Skeletal muscle tissue (tissue), 4 donors: ENCODE measurements around the gene MCCC1. TPM values are rescaled to one million over a fixed set of nuclear protein-coding genes. Genes with fewer than 3 reads are reported as not detected.

Source experiments
- H3K27ac ChIP-seq: one replicate; pipeline ENCODE4 v1.7.0; 2013; ENCODE audit warnings: mild to moderate bottlenecking, low read depth, low read length, inconsistent platforms
- H3K27me3 ChIP-seq, 3 donors: one replicate each; pipeline ENCODE4 v1.7.0; 2013; ENCODE audit warnings: low read length in 3 of 3; ENCODE audit not compliant: control insufficient read depth in 3 of 3, insufficient read depth in 3 of 3
- H3K36me3 ChIP-seq, 3 donors: one replicate each; pipeline ENCODE4 v1.7.0; 2013; ENCODE audit warnings: low read length in 3 of 3; ENCODE audit not compliant: control insufficient read depth in 3 of 3, insufficient read depth in 3 of 3
- H3K4me1 ChIP-seq, 3 donors: one replicate each; pipeline ENCODE4 v1.7.0; 2013; ENCODE audit warnings: low read length in 3 of 3, mild to moderate bottlenecking in 3 of 3; ENCODE audit not compliant: control insufficient read depth in 3 of 3, insufficient read depth in 3 of 3
- H3K4me3 ChIP-seq, 3 donors: one replicate each; pipeline ENCODE4 v1.7.0; 2013; ENCODE audit warnings: low read length in 3 of 3
- H3K9ac ChIP-seq, 3 donors: one replicate each; pipeline ENCODE4 v1.7.0; 2013; ENCODE audit warnings: low read length in 3 of 3, mild to moderate bottlenecking in 3 of 3, moderate library complexity in 2 of 3, low read depth in 1 of 3
- H3K9me3 ChIP-seq, 3 donors: one replicate each; pipeline ENCODE4 v1.7.0; 2013; ENCODE audit warnings: low read length in 3 of 3; ENCODE audit not compliant: control insufficient read depth in 3 of 3
- total RNA-seq: library from RNA; depleted of rRNA; stranded (reverse); fragments of >200 nt; gene quantifications from one replicate; pipeline ENCODE4 v1.2.3, GENCODE V29; 2014
- donor health status: Osteomylitis.

Gene MCCC1
- total RNA-seq, 1 donor from 2014 or later = 16.2 TPM

DNA sequence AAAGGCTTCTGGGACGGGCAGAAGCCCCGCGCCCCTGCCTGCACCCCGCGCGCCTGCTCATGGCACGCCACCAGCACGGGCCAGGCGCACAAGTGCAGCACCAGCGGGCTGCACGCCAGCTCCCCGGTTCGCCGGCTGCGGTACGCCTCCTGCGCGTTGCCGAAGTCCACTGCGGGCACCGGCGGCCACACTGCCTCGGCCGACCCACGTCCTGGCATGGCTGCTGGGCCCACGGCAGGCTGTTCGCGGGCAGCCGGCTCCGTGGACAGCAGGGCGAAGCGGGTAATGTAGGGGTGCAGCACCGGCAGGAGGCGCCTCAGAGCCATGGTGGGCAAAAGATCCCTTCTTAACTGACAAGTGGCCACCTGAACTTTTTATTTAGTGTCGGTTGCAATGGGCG, 34.8 kb downstream of the MCCC1 start:
- no peaks in the 10 kb centered on the region for H3K27me3 ChIP-seq
- no peak overlapping the region for H3K9ac ChIP-seq
- H3K9me3 ChIP-seq = no peaks in the 10 kb centered on the region
- no peak overlapping the region for H3K4me3 ChIP-seq
- H3K36me3 ChIP-seq = peaks cover 6 to 11% (median 7%) of the 10 kb centered on the region in 3 donors
- no peak overlapping the region for H3K27ac ChIP-seq
- H3K4me1 ChIP-seq = no peaks in the 10 kb centered on the region

- Histone ChIP-seq H3K27me3 (no peaks in the 10 kb centered on the region), H3K4me1 (no peaks in the 10 kb centered on the region), H3K4me3 (no peak overlapping the region), H3K27ac (no peak overlapping the region), H3K9me3 (no peaks in the 10 kb centered on the region), H3K9ac (no peak overlapping the region), H3K36me3 (peaks cover 0 to 14% (median 6%) of the 10 kb centered on the region in 3 donors)
These were observed 37.7 kb downstream of the MCCC1 start for GRCh38 chr3:183061391-183062172.

- no peak overlapping the region for H3K27ac ChIP-seq
- H3K9me3 ChIP-seq = no peaks in the 10 kb centered on the region
- no peaks in the 10 kb centered on the region for H3K27me3 ChIP-seq
- H3K36me3 ChIP-seq = peaks cover 0 to 9% (median 9%) of the 10 kb centered on the region in 3 donors
- H3K4me1 ChIP-seq = no peaks in the 10 kb centered on the region
- H3K4me3 ChIP-seq = no peak overlapping the region
- H3K9ac ChIP-seq = no peak overlapping the region
These were observed 40.9 kb downstream of the MCCC1 start for GRCh38 chr3:183058351-183058750.

GRCh38 chr3:183050706-183051105, 48.6 kb downstream of the MCCC1 start:
- H3K4me3 ChIP-seq = no peak overlapping the region
- no peaks in the 10 kb centered on the region for H3K4me1 ChIP-seq
- H3K27me3 ChIP-seq = no peaks in the 10 kb centered on the region
- H3K27ac ChIP-seq = no peak overlapping the region
- no peak overlapping the region for H3K9ac ChIP-seq
- H3K36me3 ChIP-seq = peaks cover 15 to 19% (median 18%) of the 10 kb centered on the region in 3 donors
- H3K9me3 ChIP-seq = no peaks in the 10 kb centered on the region

- Histone ChIP-seq H3K4me1 (no peaks in the 10 kb centered on the region), H3K27me3 (no peaks in the 10 kb centered on the region), H3K36me3 (peaks cover 20 to 29% (median 21%) of the 10 kb centered on the region in 3 donors), H3K9ac (no peak overlapping the region), H3K9me3 (no peaks in the 10 kb centered on the region), H3K4me3 (no peak overlapping the region), H3K27ac (no peak overlapping the region)
These were observed 52.4 kb downstream of the MCCC1 start for GRCh38 chr3:183046883-183047282.

GRCh38 chr3:183044547-183045229, 54.6 kb downstream of the MCCC1 start:
- H3K4me3 ChIP-seq = no peak overlapping the region
- no peaks in the 10 kb centered on the region for H3K4me1 ChIP-seq
- no peaks in the 10 kb centered on the region for H3K9me3 ChIP-seq
- no peak overlapping the region for H3K27ac ChIP-seq
- H3K9ac ChIP-seq = no peak overlapping the region
- H3K36me3 ChIP-seq = peaks cover 11 to 29% (median 18%) of the 10 kb centered on the region in 3 donors
- H3K27me3 ChIP-seq = no peaks in the 10 kb centered on the region

DNA sequence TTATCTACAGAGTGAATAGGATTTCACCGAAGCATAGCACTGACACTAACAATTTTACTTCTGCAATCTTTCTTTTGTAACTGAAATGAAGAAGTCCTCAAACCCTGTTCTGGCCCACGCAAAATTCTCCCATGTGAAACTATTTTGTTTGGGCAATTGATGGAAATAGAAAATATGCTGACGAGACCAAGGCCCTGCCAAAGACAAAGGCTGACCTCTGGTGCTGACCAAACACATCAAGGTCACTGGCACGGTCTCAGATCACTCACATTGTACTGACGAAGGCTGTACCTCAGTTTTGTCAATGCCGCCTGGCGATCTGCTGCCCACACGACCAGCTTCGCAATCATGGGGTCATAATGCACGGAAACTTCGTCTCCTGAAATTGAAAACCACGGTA, 60.5 kb downstream of the MCCC1 start:
- Histone ChIP-seq H3K9ac (no peak overlapping the region), H3K4me1 (no peaks in the 10 kb centered on the region), H3K27ac (no peak overlapping the region), H3K36me3 (peaks cover 19 to 50% (median 40%) of the 10 kb centered on the region in 3 donors), H3K9me3 (no peaks in the 10 kb centered on the region), H3K27me3 (no peaks in the 10 kb centered on the region), H3K4me3 (no peak overlapping the region)

DNA sequence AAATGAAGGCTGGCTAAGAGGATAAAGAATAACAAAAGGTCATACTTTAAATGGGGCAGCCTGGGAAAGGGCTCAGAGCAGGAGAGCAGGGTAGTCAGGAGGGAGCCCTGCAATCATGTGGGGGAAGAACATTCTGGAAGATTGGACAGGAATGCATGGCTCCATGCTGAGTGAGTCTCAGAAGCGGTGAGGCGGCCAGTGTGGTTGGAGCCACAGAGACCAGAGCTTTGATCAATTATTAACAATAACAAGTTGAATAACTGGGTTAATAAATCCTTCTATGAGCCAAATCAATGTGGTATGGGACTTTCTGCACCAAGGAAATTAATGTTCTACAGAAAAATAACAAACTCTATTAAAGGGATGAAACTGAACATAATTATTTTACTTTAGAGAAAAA, 61.1 kb downstream of the MCCC1 start:
- H3K27ac ChIP-seq = no peak overlapping the region
- H3K36me3 ChIP-seq = peaks cover 18 to 47% (median 43%) of the 10 kb centered on the region in 3 donors
- no peak overlapping the region for H3K4me3 ChIP-seq
- H3K9ac ChIP-seq = no peak overlapping the region
- no peaks in the 10 kb centered on the region for H3K27me3 ChIP-seq
- H3K9me3 ChIP-seq = no peaks in the 10 kb centered on the region
- no peaks in the 10 kb centered on the region for H3K4me1 ChIP-seq

DNA sequence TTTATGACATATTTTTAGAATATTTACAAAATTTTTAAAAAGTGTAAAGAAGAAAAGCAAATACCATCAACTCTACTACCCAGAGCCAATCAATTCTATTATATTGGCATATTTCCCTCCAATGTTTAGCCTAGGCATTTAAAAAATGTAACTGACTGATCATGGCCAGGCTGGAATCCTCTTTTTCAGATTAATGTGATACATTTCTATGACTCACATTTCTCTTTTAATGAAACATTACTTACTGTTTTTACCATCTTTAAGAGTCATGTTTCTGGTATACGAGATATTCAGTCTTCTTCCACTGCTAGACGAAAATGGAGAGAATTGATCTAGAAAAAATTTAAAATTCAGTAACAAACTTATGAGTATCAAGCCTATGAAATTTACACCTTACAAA, 65.5 kb downstream of the MCCC1 start:
- no peak overlapping the region for H3K9ac ChIP-seq
- peaks cover 14 to 51% (median 46%) of the 10 kb centered on the region in 3 donors for H3K36me3 ChIP-seq
- no peak overlapping the region for H3K27ac ChIP-seq
- H3K4me3 ChIP-seq = no peak overlapping the region
- no peaks in the 10 kb centered on the region for H3K4me1 ChIP-seq
- H3K27me3 ChIP-seq = no peaks in the 10 kb centered on the region
- H3K9me3 ChIP-seq = no peaks in the 10 kb centered on the region

- Histone ChIP-seq H3K4me3 (no peak overlapping the region), H3K27me3 (no peaks in the 10 kb centered on the region), H3K9ac (no peak overlapping the region), H3K27ac (no peak overlapping the region), H3K9me3 (no peaks in the 10 kb centered on the region), H3K4me1 (no peaks in the 10 kb centered on the region), H3K36me3 (peaks cover 16 to 48% (median 45%) of the 10 kb centered on the region in 3 donors)
These were observed 66.3 kb downstream of the MCCC1 start for GRCh38 chr3:183032880-183033555.
